SJSA1 (cell line): ENCODE results near the gene C22orf31. TPM values are rescaled to one million over a fixed set of nuclear protein-coding genes. Genes with fewer than 3 reads are reported as not detected.
A peak's percentile ranks its signal among the peaks of the same experiment; 100 is the strongest.

Source experiments
- DNase-seq, 2 experiments: peaks; one replicate each; pipeline ENCODE4 v3.0.0-alpha.2; 2015 to 2020; ENCODE audit warnings: low spot score in 2 of 2, low read depth in 1 of 2
- H3K27ac ChIP-seq: fragments of 250-450 bp; sonication (Bioruptor Pico); 2 replicates; pipeline ENCODE4 v1.5.1; 2020; ENCODE audit warnings: mild to moderate bottlenecking, moderate library complexity
- H3K27me3 ChIP-seq: fragments of 250-450 bp; sonication (Bioruptor Pico); replicated peaks from 2 replicates; pipeline ENCODE4 v1.5.1; 2020; ENCODE audit warnings: mild to moderate bottlenecking, moderate library complexity
- H3K36me3 ChIP-seq: fragments of 250-450 bp; sonication (Bioruptor Pico); 2 replicates; pipeline ENCODE4 v1.5.1; 2020; ENCODE audit warnings: mild to moderate bottlenecking
- H3K4me1 ChIP-seq: fragments of 250-450 bp; sonication (Bioruptor Pico); replicated peaks from 2 replicates; pipeline ENCODE4 v1.6.1; 2021; ENCODE audit warnings: mild to moderate bottlenecking
- H3K4me3 ChIP-seq: fragments of 250-450 bp; sonication (Bioruptor Pico); 2 replicates; pipeline ENCODE4 v1.5.1; 2020; ENCODE audit warnings: mild to moderate bottlenecking
- H3K9me3 ChIP-seq: fragments of 250-450 bp; sonication (Bioruptor Pico); replicated peaks from 2 replicates; pipeline ENCODE4 v1.5.1; 2020; ENCODE audit warnings: mild to moderate bottlenecking
- total RNA-seq: library from RNA; depleted of rRNA; stranded (reverse); fragments of >200 nt; shearing (Covaris generic); gene quantifications from 2 replicates; pipeline ENCODE4 v1.2.3, GENCODE V29; 2014

Gene C22orf31
- total RNA-seq, 1 experiment from 2014 or later = not detected

DNA sequence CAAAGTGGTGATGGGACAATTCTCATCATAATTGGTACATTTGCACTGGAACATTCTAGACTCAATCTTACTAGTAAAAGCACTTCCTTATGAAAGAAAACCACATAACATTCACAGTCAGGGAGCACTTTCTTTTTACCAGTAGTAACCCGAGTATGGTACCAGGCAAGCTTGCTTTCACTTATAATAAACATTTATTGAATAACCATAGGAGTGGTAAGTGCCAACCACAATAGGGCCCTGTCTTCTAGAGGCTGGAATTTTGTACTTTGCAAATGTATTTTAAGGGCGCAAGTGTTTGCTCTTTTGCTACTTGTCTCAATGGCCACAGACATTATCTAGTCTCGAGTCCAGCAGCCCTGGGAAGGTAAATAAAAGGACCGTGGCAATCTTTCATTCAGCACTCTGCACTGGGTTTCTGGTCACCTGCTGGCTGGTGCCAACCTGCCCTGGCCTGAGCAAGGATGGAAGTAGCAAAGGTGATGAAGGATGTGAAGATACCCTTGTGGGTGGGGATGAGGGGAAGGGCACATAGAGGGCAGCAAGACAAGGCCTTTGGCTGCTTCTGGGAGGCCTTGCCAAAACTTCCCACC, 24.2 kb downstream of the C22orf31 start:
- DNase-seq = no peak
- no peak overlapping the region for H3K27ac ChIP-seq

DNA sequence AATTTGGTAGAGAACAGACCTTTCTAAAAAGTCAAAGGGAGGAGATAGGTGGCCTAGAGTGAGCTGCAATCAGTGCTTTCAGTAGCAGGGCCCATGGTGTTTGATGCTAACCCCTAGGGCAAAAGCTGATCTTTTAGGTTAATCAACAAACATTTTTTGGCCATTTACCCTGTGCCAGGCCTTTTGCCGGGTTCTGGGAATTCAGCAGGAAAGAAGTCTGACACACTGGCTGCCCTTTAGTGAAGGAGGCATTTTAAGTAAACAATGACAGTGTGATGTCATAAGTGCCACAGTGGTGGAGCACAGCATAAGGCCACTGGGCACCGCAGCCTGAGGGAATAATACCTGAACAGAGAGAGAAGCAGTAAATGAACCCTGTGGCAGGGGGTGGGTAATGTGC, 29.0 kb downstream of the C22orf31 start:
- Histone ChIP-seq H3K9me3 (no peaks in the 10 kb centered on the region), H3K27me3 (no peaks in the 10 kb centered on the region), H3K4me3 (no peak overlapping the region), H3K27ac (peak overlapping the region; percentile 95), H3K36me3 (no peaks in the 10 kb centered on the region), H3K4me1 (peaks cover 31% of the 10 kb centered on the region)
- DNase-seq = peak in 1 of 2 experiments; percentile 50

More for the DNA sequence above, 24.2 kb downstream of the C22orf31 start:
- Histone ChIP-seq H3K36me3 (no peaks in the 10 kb centered on the region), H3K4me1 (peaks cover 25% of the 10 kb centered on the region), H3K27me3 (no peaks in the 10 kb centered on the region), H3K4me3 (no peak overlapping the region), H3K9me3 (no peaks in the 10 kb centered on the region)

DNA sequence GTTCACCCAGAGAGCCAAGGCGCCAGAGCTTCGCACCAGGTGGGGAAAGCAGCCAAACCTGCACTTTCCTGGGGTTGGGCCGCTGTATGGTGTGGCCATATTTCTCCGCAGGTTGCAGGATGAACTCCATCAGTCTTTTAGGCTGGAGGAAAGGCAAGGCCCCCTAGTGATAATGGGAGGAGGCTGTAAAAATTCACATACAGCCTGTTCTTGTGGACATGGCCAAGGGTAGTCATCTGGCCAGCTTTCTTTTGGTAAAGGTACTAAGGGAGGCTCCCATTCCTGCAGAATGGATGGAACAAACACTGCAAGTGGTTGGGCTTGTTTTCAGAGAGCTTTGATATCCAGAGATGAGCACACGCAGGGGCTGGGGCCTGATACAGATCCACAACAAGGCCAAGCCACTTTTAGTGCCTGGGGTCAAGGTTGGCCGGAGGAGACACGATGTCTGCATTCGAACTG, 29.6 kb downstream of the C22orf31 start:
- H3K4me3 ChIP-seq = 0 out of 2 replicates have a peak overlapping the region, but pooled peaks have one; percentile 0
- H3K27ac ChIP-seq = peak overlapping the region; percentile 95
- H3K36me3 ChIP-seq = no peaks in the 10 kb centered on the region
- no peaks in the 10 kb centered on the region for H3K9me3 ChIP-seq
- DNase-seq = no peak
- H3K4me1 ChIP-seq = peaks cover 31% of the 10 kb centered on the region
- H3K27me3 ChIP-seq = no peaks in the 10 kb centered on the region

DNA sequence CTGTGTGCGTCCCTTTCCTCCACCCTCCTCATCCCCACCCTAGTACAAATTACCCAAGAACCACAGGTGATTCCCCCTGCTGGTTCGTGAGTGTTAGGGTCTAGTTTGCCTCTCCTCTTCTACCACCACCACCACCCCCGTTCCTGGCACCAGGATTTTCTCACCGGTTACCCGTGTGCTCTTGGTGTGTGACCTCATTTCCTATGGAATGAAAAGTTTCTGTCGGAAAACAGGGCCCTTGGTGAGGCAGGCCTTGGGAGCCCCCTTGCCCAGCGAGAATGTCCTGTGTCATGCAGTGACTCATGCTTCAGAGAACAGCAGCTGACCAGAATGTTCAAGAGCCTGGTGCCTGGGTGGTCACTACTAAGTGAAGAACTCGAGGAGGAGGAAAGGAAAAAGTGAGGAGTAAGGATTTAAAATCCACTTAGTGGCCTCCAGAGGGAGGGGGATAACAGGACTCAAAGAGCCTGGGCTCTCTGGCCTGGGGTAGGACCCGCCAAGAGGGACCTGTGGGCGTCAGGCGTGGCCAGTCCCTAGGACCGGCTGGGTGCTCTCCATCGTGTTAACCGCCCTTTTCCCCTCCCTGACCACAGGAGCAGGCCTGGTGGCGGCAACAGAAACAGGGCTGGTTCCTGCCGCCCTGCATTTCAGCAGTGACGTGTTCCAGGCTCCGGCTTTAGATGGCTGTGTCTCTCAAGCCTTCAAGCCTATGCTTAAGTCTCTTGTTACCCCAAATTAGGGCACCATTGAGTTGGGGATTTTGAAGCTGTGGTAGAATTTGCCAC, 30.2 kb downstream of the C22orf31 start:
- H3K27ac ChIP-seq = peak overlapping the region; percentile 95

DNA sequence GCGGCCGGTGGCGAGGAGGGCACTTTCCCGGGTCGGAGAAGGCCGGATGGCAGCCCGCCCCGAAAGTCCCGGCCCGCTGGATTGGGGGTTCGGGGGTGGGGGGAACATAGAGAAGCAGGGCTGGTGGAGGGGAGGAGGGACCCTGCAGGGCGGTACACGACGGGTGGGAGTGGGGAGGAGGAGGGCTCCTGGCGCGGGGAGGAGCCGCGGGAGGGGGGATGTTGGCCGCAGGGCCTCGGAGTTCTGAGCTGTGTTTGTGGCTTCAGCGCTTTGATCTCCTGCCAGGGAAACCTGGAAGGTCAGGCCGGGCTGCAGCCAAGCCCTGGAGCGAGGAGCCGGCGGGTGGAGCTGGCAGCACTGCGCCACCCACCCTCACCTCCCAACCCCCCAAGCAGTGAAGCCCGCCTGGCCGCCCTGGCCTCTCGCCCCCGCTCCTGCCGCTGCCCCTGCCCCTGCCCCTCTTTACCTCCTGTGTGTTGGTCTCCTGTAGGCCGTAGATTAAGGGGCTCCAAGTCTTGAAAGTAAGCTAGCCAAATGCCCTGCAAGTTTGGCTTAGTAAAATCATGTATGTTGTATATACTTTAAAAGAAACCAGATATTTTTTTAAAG, 30.9 kb downstream of the C22orf31 start:
- Histone ChIP-seq H3K27me3 (no peaks in the 10 kb centered on the region), H3K4me3 (peak overlapping the region; percentile 36), H3K36me3 (no peaks in the 10 kb centered on the region), H3K4me1 (peaks cover 31% of the 10 kb centered on the region), H3K9me3 (no peaks in the 10 kb centered on the region), H3K27ac (peak overlapping the region; percentile 95)
- peak in 1 of 2 experiments; percentile 96 for DNase-seq

More for the DNA sequence above, 30.2 kb downstream of the C22orf31 start:
- peak overlapping the region; percentile 36 for H3K4me3 ChIP-seq
- H3K4me1 ChIP-seq = peaks cover 31% of the 10 kb centered on the region
- H3K36me3 ChIP-seq = no peaks in the 10 kb centered on the region
- DNase-seq = peak; percentile 99
- H3K9me3 ChIP-seq = no peaks in the 10 kb centered on the region
- H3K27me3 ChIP-seq = no peaks in the 10 kb centered on the region

DNA sequence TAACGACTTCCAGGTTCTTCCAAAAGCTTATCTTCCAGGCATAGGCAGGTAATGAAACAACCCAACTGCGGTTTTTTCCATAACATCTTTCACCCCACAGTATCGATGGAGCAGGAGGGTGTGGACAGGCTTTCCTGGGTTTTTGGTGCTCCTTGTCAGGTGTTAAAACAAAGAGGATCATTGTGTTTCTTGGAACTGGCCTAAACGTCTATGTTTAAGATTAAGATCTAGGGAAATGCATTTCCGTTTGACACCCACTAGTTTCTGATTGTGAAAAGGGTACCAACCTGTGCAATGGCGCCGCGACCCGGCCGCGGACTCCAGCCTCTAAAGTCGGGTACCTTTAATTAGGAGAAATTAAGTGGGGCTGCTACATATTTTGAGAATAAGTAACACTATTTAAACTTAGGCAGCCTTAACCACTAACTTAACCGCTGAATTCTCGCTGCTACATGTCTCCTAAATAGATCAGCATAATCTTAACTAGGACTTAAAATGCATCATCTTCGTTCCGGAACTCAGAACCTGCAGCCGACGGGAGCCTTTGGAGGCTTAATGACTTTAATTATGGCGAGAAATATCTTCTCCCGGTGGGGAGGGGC, 31.5 kb downstream of the C22orf31 start:
- no peaks in the 10 kb centered on the region for H3K27me3 ChIP-seq
- H3K9me3 ChIP-seq = no peaks in the 10 kb centered on the region
- H3K27ac ChIP-seq = peak overlapping the region; percentile 95
- H3K4me3 ChIP-seq = peak overlapping the region; percentile 36
- DNase-seq = peak in 1 of 2 experiments; percentile 45
- no peaks in the 10 kb centered on the region for H3K36me3 ChIP-seq
- H3K4me1 ChIP-seq = peaks cover 31% of the 10 kb centered on the region

DNA sequence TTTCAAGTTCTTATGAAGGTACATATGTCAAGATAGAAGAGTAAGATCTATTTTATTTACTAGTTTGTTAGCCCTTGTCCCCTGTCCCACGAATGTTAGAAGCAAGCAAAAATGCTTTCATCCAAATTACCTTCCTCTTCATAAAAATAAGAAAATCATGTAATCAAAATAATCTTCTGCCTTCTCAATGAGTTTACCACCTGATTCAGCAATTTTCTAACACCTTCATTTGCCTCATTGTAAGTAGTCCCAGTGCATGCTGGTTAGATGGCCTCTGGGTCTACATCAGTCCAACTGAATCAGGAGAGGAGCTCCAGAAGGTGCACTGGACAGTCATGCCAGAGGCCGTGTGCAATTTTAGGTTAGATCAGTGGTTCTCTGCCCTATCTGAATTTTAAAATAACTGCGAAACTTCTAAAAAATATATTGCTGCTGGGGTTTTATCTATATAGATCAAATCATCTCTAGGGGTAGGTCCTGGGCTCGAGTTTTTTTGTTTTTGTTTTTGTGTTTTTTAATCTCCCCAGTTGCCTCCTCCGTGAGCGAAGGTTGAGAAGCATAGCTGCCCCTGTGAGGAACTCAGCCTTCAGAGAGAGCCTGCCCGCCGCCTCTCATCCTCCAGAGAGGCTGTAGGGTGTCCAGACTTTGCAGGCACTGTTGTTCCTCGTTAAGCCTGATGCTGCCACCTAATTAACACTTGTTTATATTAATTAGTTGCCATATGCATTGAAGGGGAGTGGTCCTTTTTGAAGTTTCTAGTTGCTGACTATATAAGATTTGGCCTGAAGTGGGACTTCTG, 32.2 kb downstream of the C22orf31 start:
- Histone ChIP-seq H3K27ac (no peak overlapping the region; the same call in 1 of the 2 replicates), H3K27me3 (no peaks in the 10 kb centered on the region), H3K9me3 (no peaks in the 10 kb centered on the region), H3K4me1 (peaks cover 31% of the 10 kb centered on the region), H3K4me3 (no peak overlapping the region), H3K36me3 (no peaks in the 10 kb centered on the region)
- no peak for DNase-seq

DNA sequence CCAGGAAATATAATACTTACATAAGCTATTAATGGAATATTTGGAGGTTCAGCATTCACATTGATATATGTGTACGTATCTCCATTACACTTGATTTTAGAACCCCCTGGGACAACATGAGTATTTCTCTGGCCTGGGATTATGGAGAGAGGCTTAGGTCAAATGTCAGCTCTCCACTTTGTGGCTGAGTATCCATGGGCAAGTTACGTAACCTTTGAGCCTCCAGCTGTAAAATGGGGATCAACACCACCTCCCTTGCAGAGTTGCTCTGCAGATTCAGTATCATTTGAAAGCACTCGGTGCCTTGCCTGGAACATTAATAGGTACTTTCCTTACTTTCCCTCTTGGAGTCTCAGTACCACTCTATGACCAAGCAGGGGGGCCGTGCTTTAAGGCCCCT, 33.2 kb downstream of the C22orf31 start:
- Histone ChIP-seq H3K27ac (no peak overlapping the region), H3K4me3 (no peak overlapping the region), H3K27me3 (no peaks in the 10 kb centered on the region), H3K4me1 (peaks cover 31% of the 10 kb centered on the region), H3K36me3 (no peaks in the 10 kb centered on the region), H3K9me3 (no peaks in the 10 kb centered on the region)
- DNase-seq = no peak

DNA sequence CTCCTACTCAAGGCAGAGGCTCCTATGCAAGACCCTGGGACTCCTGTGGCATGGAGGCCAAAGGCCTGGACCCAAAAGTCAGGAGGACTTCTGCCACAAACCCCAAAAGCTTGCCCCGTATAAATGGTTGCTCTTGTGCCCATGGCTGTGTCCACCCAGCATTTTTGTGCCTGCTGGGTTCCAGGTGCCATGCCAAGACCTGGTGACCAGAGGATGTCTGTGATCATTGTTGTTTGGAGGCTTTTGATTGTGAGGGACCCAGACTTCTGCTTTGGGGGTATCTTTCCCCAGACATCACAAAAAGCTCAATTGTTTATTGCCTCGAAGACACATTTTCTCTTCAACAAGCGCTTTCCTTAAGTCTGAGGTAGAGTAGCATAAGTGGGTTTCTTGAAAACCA, 35.1 kb downstream of the C22orf31 start:
- H3K9me3 ChIP-seq = no peaks in the 10 kb centered on the region
- H3K4me3 ChIP-seq = no peak overlapping the region
- no peaks in the 10 kb centered on the region for H3K27me3 ChIP-seq
- no peak for DNase-seq
- peaks cover 12% of the 10 kb centered on the region for H3K4me1 ChIP-seq
- no peaks in the 10 kb centered on the region for H3K36me3 ChIP-seq
- no peak overlapping the region for H3K27ac ChIP-seq

DNA sequence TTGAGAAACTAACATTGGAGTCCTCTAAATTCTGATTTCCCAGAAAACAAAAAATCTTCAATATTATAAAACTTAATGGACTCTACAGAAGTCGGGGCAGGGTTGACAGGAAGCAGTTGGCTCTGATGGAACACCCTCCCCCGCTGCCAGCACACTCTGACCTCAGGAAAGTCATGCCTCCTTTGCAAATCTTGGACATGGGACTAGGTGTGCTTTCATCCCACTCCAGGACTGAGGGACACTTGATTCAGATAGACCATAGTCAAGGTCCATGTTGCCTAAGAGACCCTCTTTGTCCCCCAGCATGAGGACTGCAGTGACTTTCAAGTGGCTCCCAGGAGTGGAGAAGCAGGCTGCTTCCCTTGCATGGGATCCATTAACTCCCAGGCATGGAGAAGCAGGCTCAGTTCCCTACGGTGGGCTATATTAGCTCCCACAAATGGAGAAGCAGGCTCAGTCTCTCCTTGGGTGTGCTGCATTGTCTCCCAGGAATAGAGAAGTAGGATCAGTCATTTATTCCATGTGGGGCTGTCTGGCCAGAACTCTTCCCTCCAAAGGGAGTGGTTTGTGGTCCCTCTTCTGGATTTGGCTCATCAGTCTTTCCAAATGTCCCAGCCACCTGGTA, 38.3 kb downstream of the C22orf31 start:
- Histone ChIP-seq H3K4me1 (no peaks in the 10 kb centered on the region), H3K4me3 (no peak overlapping the region), H3K36me3 (no peaks in the 10 kb centered on the region), H3K9me3 (0 out of 2 replicates have a peak, but pooled peaks cover 4% of the 10 kb centered on the region), H3K27ac (no peak overlapping the region), H3K27me3 (no peaks in the 10 kb centered on the region)
- DNase-seq = no peak

DNA sequence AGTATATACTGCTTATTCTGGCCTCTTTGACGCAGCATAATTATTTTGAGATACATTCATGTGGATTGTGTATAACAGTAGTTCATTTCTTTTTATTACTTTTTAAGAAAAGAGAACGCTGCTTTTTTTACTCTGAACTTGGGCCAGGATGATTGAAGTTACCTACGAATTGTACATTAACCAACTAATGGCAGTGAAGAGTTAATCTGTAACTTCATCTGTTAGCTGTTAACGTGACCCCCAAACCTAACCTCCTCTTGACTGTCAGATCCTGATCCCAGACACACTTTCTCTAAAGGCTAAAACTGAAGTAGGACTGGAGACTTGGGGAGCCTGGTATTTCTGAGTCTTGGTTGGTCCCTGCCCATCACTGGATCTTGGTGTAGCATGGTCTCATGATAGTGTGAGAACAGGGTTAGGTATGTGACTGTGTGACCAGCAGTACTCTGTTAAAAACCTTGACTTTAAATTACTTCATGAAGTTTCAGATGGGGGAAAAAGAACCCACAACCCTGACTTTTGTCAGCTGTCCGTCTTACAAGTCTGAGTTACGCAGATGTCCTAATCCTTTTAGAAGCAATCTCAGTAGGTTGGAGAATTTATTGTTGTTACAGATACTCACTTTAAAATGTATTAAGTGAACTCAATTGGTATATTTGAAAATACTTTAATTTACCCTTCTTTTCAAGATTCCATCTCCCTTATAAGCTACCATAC, 39.4 kb downstream of the C22orf31 start:
- no peaks in the 10 kb centered on the region for H3K27me3 ChIP-seq
- no peak overlapping the region for H3K27ac ChIP-seq
- H3K36me3 ChIP-seq = no peaks in the 10 kb centered on the region
- H3K4me3 ChIP-seq = no peak overlapping the region
- H3K4me1 ChIP-seq = no peaks in the 10 kb centered on the region
- DNase-seq = no peak
- H3K9me3 ChIP-seq = 0 out of 2 replicates have a peak, but pooled peaks cover 5% of the 10 kb centered on the region
